Thymus (tissue), 11 donors: ENCODE data around the gene RARB. TPM values are rescaled to one million over a fixed set of nuclear protein-coding genes. Genes with fewer than 3 reads are reported as not detected.

Experiments used
- DNase-seq, 9 donors: peaks; one replicate each; pipeline ENCODE4 v3.0.0-alpha.2; 2013; ENCODE audit warnings: low spot score in 9 of 9, low read depth in 6 of 9, missing footprints in 1 of 9
- H3K27ac ChIP-seq, 2 donors: one replicate each; pipeline ENCODE4 v1.5.1; 2013; ENCODE audit warnings: control low read depth in 1 of 2, low read depth in 1 of 2, low read length in 1 of 2, mild to moderate bottlenecking in 1 of 2, moderate library complexity in 1 of 2
- H3K27me3 ChIP-seq, 2 donors: one replicate each; pipeline ENCODE4 v1.5.1; 2013; ENCODE audit warnings: low read length in 1 of 2; ENCODE audit not compliant: control insufficient read depth in 2 of 2, insufficient read depth in 1 of 2
- H3K36me3 ChIP-seq, 2 donors: one replicate each; pipeline ENCODE4 v1.5.1; 2013; ENCODE audit warnings: low read length in 1 of 2, mild to moderate bottlenecking in 1 of 2, moderate library complexity in 1 of 2; ENCODE audit not compliant: control insufficient read depth in 2 of 2, insufficient read depth in 2 of 2
- H3K4me1 ChIP-seq, 2 donors: one replicate each; pipeline ENCODE4 v1.5.1; 2013; ENCODE audit warnings: low read length in 2 of 2; ENCODE audit not compliant: control insufficient read depth in 2 of 2, insufficient read depth in 2 of 2
- H3K4me3 ChIP-seq, 2 donors: one replicate each; pipeline ENCODE4 v1.5.1; 2013; ENCODE audit warnings: low read length in 2 of 2, control low read depth in 1 of 2, mild to moderate bottlenecking in 1 of 2
- H3K9me3 ChIP-seq, 2 donors: one replicate each; pipeline ENCODE4 v1.5.1; 2013; ENCODE audit warnings: low read length in 1 of 2, mild to moderate bottlenecking in 1 of 2; ENCODE audit not compliant: control insufficient read depth in 2 of 2, insufficient read depth in 1 of 2
- WGBS: extraction: QIAGEN DNeasy Blood & Tissue Kit; methylation state at CpG from one replicate; pipeline ENCODE4 v1.1.7; 2013; 5-methylcytosine and 5-hydroxymethylcytosine counted together
- polyA plus RNA-seq: library from polyadenylated mRNA; stranded (reverse); fragments of 200-250 nt; gene quantifications from one replicate; pipeline ENCODE4 v1.2.3, GENCODE V29; 2013
- total RNA-seq: library from RNA; stranded (reverse); fragments of 120-200 nt; gene quantifications from one replicate; pipeline ENCODE4 v1.2.4, GENCODE V29; 2013
- donor health status: healthy.

The RARB gene
- total and polyA plus RNA-seq, 2 donors = 0.89 to 1.7 TPM

DNA sequence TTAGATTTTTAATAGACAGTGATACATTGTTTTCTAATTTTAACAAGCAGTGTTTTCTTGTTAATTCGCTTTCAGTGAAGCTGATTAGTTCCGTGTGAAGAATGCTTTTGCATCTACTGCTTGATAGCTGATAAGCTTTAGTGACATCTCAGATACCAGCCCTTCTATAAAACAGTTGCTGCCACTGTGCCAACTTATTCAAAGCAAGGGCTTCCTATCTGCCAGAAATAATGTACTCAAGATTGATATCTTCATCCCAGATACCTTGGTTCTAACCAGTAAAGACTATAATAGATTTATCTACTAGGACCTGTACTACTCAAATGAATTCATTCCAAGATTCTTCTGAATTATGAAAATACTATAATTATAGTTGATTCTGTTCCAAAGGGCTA is 30.4 kb downstream of the RARB start:
- H3K27me3 ChIP-seq = no peaks in the 10 kb centered on the region
- DNase-seq = no peak
- no peak overlapping the region for H3K4me3 ChIP-seq
- H3K4me1 ChIP-seq = no peaks in the 10 kb centered on the region
- H3K27ac ChIP-seq = no peak overlapping the region
- 91% methylated on average over 2 of the region's 2 CpGs for WGBS
- no peaks in the 10 kb centered on the region for H3K36me3 ChIP-seq
- H3K9me3 ChIP-seq = no peaks in the 10 kb centered on the region

DNA sequence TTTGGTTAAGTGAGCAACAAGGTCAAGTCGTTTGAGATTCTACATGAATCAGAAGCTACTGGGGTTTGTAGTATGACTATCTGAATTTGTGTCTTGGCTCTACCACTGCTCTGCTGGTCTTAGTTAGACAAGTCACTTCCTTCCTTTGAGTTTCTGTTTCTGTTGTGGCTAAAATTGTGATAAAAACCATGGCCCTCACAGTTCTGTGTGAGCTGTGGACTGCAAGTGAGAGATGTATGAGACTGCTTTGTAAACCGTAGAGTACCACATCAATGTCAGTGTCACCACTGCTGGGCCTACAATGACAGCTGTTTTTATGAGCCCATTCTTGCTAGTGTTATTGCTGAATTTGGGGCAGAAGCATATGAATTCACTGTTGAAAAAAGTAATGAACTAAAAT is 32.7 kb downstream of the RARB start:
- WGBS = 16% methylated on average over 2 of the region's 2 CpGs
- Histone ChIP-seq H3K27me3 (no peaks in the 10 kb centered on the region), H3K4me1 (no peaks in the 10 kb centered on the region), H3K9me3 (no peaks in the 10 kb centered on the region), H3K4me3 (no peak overlapping the region), H3K36me3 (no peaks in the 10 kb centered on the region), H3K27ac (no peak overlapping the region)
- DNase-seq = peak in 3 of 9 donors; percentile 5 to 48 (median 10)

DNA sequence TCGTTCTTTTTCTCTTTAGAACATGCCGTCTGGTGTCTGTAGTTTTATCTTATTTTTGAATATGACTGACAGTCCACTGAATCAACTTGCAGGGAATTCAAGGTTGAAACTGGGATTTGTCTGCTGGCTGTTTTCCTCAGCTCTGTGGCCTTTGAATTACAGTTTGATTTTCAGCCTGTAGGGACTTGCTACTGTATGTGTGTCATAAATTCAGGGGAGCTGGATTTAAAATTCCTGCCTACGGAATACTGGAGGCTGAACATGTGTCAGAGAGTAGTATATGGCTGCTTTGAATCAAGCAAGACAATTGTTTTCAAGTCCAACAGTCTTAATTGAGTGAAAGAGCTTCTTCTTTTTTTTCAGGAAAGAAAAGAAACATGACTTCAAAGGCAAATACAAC is 33.9 kb downstream of the RARB start:
- Histone ChIP-seq H3K4me3 (no peak overlapping the region), H3K9me3 (no peaks in the 10 kb centered on the region), H3K36me3 (no peaks in the 10 kb centered on the region), H3K27ac (no peak overlapping the region), H3K27me3 (no peaks in the 10 kb centered on the region), H3K4me1 (no peaks in the 10 kb centered on the region)
- DNase-seq = no peak
- 81% methylated on average over 3 of the region's 3 CpGs for WGBS

DNA sequence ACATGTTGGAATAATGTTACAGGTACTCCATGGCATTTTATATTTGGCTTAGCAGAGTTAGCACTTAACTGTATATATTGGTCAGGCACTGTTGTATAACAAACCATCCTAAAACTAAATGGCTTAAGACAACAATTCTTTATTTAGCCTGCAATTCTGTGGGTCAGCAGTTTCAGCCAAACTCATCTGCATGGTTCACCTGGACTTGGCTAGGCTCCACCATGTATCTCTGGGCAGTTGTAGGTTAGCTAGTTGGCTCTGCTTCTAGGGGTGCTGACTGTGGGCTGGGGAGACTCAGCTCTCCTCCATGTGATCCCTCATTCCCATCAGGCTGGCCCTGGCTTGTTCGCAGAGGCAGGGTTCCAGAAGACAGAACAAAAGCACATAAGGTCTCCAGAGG is 34.4 kb downstream of the RARB start:
- Histone ChIP-seq H3K36me3 (no peaks in the 10 kb centered on the region), H3K4me1 (no peaks in the 10 kb centered on the region), H3K27ac (no peak overlapping the region), H3K27me3 (no peaks in the 10 kb centered on the region), H3K4me3 (no peak overlapping the region), H3K9me3 (no peaks in the 10 kb centered on the region)
- DNase-seq = no peak
- WGBS = 93% methylated on average over 1 of the region's 1 CpG

DNA sequence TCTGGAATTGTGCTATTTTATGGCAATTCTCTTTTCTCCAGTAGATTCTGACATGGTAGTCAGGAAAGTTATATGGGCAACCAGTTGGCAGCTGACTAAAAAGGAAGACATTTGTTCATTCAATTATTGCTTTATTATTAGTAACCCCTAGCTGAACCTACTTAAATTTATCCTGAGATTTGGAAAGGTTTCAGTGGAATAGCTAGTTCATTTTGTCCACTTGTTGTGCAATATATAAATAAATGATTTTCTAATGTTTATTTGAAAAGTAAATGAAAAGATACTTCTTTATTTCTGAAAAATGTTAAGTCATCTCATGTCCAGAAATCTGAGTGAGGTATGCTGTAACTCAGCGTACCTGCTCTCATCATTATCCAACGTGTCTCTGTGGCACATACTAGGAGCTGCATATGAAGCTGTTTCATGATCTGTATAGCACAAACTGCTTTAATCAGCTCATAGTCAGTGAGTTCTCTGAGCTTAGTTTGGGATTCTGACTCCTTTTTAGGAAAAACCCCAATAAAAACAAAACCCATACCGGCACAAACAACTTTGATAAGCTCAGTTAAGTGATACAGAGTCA is 35.9 kb downstream of the RARB start:
- 97% methylated on average over 3 of the region's 3 CpGs for WGBS
- Histone ChIP-seq H3K9me3 (no peaks in the 10 kb centered on the region), H3K4me1 (no peaks in the 10 kb centered on the region), H3K36me3 (no peaks in the 10 kb centered on the region), H3K4me3 (no peak overlapping the region), H3K27me3 (no peaks in the 10 kb centered on the region), H3K27ac (no peak overlapping the region)
- no peak for DNase-seq

DNA sequence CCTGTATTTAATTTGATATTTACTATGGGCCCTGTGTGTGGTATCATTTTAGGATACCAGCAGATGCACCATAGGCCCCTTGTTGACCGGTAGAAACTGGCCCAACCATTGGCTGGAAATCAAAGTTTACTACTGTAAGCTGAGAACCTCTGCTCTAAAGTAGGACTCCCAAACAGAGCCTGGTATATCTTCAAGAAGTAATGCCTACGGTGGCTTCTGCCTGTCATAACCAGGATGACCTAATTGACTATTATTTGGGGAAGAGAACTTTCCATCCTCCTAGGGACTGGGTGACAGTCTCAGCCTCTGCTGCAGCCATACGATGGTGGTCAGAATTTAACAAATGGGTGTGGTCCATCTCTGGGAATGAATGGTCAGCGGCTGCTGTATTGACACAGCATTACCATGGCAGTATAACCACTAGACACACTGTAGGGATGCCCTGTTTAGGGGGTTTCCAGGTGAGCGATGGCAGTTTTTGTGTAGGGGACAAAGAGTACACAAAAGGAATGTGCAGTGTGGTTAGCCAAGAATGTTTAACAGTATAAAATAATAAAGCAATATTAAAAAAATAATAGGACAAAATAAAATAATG is 37.3 kb downstream of the RARB start:
- Histone ChIP-seq H3K9me3 (no peaks in the 10 kb centered on the region), H3K36me3 (no peaks in the 10 kb centered on the region), H3K27ac (no peak overlapping the region), H3K4me3 (no peak overlapping the region), H3K4me1 (no peaks in the 10 kb centered on the region), H3K27me3 (no peaks in the 10 kb centered on the region)
- WGBS = 98% methylated on average over 5 of the region's 5 CpGs
- no peak for DNase-seq

DNA sequence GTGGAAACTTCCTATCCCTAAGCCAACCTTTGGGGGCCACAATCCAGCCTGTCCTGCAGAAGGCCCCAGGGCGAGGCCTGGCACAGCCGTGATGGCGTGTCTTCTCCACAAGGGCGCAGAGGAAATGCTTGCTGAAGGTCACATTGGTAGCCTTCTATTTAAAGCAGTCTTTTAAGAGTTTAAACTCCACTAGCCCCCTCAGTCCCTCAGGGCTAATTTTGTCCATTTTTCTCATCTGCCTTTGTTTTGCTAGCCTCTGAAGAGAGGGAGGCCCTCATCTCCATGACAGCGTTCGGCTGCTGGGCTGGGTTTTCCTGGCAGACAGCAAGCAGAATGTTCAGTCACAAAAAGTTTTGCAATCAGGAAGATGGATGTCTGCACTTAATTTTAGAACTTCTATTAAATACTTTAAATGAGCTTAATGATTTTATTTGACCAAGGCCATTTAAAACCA is 40.8 kb downstream of the RARB start:
- DNase-seq = no peak
- 95% methylated on average over 6 of the region's 6 CpGs for WGBS
- Histone ChIP-seq H3K4me3 (no peak overlapping the region), H3K27me3 (no peaks in the 10 kb centered on the region), H3K27ac (no peak overlapping the region), H3K4me1 (no peaks in the 10 kb centered on the region), H3K36me3 (no peaks in the 10 kb centered on the region), H3K9me3 (no peaks in the 10 kb centered on the region)

DNA sequence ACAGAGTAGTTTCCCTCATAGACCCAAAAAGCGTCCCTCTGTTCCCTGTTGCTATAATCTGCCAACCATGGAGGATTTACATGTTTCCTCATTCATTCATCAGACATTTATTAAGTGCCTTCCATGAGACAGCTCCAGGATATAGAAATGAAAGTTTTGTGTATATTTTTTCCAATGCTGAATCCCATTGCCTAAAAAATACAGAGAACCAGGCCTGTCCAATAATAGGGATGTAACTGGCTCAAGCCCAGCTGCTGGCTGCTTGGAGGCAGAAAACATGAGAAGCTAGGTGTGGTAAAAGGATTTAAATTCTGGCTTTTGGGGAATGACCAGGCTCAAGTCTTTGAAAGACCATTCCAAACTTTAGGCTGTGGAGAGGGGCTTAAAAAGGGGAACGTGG is 41.5 kb downstream of the RARB start:
- Histone ChIP-seq H3K27ac (no peak overlapping the region), H3K27me3 (no peaks in the 10 kb centered on the region), H3K36me3 (no peaks in the 10 kb centered on the region), H3K4me1 (no peaks in the 10 kb centered on the region), H3K9me3 (no peaks in the 10 kb centered on the region), H3K4me3 (no peak overlapping the region)
- DNase-seq = no peak
- WGBS = 86% methylated on average over 2 of the region's 2 CpGs

DNA sequence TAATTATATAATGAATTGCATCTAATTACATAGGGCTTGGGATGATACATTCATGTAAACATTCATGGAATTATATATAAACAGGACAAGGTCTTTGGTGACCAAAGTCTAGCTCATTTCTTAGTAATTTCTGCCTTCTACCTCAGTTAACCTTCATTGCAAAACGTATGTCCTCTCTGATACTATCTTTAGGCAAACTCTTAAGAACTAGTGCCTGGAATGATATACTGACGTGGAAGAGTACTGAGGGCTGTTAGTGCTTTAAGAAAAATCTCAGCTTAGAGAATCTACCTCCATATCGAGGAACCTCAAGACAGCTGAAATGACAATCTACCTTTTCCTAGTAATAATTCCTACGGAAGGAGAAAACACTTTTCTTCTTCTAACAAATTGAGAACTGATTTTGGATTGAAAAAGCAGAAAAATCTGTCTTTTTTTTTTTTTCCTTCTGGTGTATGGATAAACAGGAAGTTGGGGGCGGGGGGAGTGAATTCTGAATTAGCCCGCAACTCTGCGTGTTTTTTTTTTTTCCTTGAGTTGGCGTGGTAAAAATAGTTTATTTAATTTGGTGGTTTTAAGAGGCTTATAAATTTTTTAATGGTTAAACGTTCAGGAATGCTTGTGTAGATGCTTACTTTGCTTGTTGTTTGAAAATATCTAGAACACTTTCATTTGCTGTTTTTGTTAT is 43.2 kb downstream of the RARB start:
- no peak overlapping the region for H3K4me3 ChIP-seq
- no peak for DNase-seq
- H3K27ac ChIP-seq = no peak overlapping the region
- H3K9me3 ChIP-seq = no peaks in the 10 kb centered on the region
- H3K27me3 ChIP-seq = no peaks in the 10 kb centered on the region
- 28% methylated on average over 9 of the region's 9 CpGs for WGBS
- no peaks in the 10 kb centered on the region for H3K4me1 ChIP-seq
- no peaks in the 10 kb centered on the region for H3K36me3 ChIP-seq
